G401 (cell line): Measurements from ENCODE around the gene SCNM1. TPM values are rescaled to one million over a fixed set of nuclear protein-coding genes. Genes with fewer than 3 reads are reported as not detected.
"Not testable (repeated sequence)": the region's sequence is repeated elsewhere in the genome, so short reads cannot be mapped to it uniquely, and the experiment has no call there.

ENCODE experiments used
- DNase-seq: peaks from one replicate; pipeline ENCODE4 v3.0.0-alpha.2; 2015; ENCODE audit warnings: low spot score
- in situ Hi-C: cut with HindIII; loops from 2 replicates; pipeline ENCODE4 v1.10.0; 2016; ENCODE audit warnings: low sequenced_read_pairs, mixed read lengths
- total RNA-seq: library from RNA; depleted of rRNA; stranded (reverse); fragments of >200 nt; shearing (Covaris generic); gene quantifications from 2 replicates; pipeline ENCODE4 v1.2.3, GENCODE V29; 2014

The SCNM1 gene
- total RNA-seq, 1 experiment from 2014 or later: 57.7 TPM

DNA sequence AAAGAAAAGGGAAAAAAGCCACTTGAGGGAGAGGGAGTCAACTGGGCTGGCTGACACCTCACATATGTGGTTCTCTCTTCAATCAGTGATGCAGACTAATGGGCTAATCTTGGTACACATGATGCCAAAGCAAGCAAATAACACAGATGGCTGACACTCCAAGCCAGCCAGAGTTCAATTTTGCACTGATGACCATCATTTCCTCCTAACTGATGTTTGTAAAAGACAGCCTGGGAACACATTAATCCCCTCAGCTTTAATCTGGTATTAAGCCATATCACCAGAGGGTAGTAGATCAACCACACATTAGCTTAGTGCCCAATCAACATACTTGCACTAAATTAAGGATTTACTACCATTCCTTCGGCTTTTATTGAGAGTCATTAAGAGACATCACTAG lies 21.3 kb downstream of the SCNM1 start:
- in situ Hi-C loops: no loop called here
- DNase-seq: no peak

DNA sequence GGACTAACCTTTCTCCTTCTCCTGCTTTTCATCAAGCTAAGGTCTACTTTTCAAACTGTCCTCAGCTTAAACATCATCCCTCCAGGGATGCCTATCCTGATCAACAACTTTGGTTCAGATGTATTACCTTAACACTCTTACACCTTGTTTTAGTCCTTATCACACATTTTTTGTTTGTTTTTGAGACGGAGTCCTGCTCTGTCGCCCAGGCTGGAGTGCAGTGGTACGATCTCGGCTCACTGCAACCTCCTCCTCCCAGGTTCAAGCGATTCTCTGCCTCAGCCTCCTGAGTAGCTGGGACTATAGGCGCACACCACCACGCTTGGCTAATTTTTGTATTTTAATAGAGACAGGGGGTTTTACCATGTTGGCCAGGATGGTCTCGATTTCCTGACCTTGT lies 22.7 kb downstream of the SCNM1 start:
- DNase-seq, in situ Hi-C loops: not testable (repeated sequence)

DNA sequence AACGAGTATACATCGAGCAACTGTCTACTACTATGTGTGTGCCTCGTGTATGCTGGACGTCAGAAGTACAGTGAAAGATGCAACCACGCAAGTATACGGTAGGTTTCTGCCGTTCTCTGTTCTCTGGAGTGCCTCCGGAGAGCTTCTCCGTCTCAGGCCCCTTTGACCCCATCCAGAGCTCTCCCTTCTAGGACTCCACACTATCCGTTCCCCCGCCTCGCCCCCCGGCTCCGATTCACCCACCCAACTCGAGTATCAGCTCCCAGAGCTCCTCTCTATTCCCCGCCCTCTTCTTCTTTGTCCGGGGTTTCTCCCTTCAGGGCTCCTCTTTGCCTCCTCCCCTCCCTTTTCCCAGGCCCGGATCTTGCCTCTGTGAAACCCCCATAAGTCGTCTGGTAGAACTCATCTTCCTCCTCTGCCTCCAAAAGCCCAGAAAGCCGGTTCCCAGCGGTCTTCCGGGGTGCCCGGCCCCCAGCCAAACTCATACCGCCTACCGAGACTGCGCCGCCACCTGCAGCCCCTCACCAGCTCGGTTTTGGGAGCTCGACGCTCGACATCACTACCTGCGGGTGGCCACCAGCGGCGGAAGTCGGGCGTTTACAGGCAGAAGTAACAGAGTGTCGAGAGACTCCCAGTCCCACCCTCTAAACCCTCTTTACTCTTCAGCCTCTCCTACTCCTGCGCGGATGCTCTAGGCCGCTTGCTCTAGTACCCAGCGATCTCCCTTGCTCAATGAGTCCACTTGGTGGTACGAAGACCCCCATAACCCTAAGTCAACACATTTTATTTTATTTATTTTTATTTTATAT lies 23.9 kb downstream of the SCNM1 start, which contains the start of gene VPS72:
Gene VPS72, minus strand, starts transcription at position 561 of the 809 bp plus-strand sequence. Its CDS starts 76 bp downstream, at position 485.
- in situ Hi-C loops: no loop called here
- DNase-seq: peak; percentile 94

DNA sequence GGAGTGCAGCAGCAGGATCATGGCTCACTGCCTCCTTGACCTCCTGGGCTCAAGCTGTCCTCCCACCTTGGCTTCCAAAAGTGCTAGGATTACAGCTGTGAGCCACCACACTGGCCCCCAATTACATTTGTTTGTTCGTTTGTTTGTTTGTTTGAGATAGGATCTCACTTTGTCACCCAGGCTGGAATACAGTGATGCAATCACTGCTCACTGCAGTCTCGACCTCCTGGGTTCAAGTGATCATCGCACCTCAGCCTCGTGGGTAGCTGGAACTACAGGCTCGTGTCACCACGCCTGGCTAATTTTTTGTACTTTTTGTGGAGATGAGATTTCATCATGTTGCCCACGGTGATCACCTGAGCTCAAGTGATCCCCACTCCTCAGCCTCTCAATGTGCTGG lies 26.1 kb downstream of the SCNM1 start:
- DNase-seq: no peak
- in situ Hi-C loops: no loop called here

DNA sequence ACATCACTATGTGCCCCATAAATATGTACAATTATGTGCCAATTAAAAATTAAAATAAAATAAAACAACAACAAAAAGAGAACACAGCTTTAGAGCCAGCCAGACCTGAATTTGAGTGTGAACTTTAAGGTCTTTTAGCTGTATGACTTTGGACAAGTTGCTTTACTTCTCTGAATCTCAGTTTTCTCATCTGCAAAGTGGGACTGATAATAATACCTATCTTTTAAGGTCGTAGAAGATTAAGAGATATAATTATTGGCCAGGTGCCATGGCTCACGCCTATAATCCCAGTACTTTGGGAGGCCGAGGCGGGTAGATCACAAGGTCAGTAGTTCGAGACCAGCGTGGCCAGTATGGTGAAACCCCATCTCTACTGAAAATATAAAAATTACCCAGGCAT lies 27.4 kb downstream of the SCNM1 start:
- in situ Hi-C loops: no loop called here
- no peak for DNase-seq

DNA sequence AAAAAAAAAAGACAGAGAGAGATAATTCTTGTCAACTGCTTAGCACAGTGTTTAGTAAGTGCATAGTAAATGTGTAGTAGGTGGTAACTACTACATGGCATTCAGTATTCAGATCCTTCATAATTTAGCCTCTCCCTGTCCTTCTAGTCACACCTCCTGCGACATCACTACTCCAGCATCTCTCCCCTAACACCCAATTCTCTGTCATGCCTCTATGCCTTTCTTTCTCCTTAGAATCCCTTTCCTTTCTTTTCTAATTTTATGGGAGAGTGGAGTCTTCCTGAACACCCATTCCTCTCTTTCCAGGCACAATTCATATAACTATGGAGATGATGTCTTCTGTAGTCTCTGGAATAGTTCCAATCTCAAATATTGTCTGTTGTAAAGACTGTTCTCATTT lies 27.9 kb downstream of the SCNM1 start:
- in situ Hi-C loops: no loop called here
- DNase-seq: no peak

DNA sequence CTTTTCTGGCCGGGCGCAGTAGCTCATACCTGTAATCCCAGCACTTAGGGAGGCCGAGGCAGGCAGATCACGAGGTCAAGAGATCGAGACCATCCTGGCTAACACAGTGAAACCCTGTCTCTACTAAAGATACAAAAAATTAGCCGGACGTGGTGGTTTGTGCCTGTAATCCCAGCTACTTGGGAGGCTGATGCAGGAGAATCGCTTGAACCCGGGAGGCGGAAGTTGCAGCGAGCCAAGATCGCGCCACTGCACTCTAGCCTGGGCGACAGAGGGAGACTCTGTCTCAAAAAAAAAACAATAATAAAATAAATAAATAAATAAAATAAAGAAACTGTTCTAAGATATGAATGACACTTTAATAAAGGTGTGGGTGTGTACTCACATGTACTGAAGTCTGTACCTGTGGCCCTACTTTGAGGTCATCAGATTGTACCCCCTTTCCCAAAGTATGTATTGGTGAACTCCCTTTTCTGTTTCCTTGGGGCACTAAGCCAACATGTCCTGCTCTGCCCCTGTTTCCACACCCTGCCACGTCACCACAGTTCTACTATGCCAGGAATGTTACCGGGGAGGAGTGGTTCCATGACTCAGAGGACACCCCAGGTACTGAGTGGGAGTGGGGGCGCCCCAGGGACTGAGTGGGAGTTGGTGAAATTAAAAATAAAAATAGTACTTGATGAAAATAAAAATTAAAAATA lies 29.1 kb downstream of the SCNM1 start:
- in situ Hi-C loops, DNase-seq: not testable (repeated sequence)

DNA sequence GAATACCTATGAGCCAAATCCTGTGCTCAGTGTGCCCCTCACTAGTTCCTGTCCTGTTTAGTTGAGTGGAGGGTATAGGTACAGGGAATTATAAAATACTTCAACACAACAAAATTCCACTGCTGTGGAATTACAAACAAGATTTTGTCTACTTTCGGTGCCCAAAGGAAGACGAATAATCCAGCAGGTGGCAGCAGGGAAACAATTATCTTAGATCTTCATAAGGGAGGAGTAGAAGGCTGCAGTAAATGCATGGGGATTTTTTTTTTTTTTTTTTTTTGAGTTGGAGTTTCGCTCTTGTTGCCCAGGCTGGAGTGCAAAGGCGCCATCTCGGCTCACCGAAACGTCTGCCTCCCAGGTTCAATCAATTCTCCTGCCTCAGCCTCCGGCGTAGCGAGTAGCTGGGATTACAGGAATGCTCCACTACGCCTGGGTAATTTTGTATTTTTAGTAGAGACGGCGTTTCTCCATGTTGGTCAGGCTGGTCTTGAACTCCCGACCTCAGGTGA lies 30.4 kb downstream of the SCNM1 start:
- DNase-seq: peak; percentile 91
- in situ Hi-C loops: no loop called here

DNA sequence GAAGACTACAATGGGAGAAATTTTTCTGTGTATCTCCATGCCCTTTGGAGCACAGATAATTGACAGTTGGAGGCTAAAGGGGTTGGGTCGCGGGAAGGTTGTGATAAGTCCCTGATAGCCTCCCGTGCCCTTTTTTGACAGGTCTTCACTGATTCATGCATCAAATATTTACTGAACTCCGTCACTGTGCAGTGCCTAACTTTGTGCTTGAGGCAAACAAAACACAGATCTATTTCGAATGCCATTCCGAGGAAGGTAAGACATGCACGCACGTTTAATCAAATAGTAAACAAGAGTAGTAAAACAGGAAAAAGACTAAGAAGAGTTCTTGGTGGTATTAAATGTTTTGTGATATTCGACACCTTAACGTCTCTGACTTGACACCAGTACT lies 31.9 kb downstream of the SCNM1 start:
- in situ Hi-C loops: no loop called here
- no peak for DNase-seq

DNA sequence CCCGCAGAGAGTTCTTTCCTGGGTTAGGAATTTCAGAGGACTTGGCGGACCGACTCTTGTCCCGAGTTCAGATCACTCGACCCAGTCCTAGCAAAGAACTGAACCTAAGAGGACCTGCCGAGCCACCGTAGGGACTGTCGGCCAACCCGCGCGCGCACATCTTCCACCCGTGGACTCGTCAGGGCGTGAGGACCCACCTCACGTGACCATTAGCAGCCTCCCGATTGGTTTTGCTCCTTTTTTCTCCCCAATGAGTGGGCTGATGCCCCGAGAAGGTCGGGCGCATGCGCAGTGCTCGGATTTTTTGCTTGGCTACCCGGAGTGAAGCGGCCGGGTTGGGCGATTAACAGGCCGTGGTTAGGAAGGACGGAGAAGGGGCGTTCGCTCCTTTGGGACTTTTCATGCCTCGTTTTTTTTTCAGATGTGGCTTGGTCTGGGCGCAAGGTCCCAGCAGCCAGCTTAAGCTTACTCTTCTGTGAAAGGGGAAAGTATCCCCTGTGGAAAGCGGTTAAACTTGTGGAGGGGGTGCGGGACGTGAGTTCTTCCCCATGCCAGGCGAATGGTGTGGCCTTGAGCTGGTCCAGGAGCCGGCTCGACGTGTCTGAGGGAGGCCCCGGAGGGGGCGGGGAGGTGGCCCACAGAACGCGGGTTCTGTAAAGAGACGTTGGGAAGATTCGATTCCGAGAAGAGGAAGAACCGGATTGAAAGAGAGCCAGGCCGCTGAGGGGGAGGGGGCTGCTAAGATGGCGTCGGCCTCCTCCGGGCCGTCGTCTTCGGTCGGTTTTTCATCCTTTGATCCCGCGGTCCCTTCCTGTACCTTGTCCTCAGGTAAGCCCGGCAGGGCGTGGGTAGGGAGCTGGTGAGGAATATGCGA lies 32.5 kb downstream of the SCNM1 start, which contains the start of gene PIP5K1A:
Gene PIP5K1A, plus strand, starts transcription at position 299 of the 874 bp plus-strand sequence. Its CDS starts 445 bp downstream, at position 744.
- in situ Hi-C loops: no loop called here
- DNase-seq: peak; percentile 98

DNA sequence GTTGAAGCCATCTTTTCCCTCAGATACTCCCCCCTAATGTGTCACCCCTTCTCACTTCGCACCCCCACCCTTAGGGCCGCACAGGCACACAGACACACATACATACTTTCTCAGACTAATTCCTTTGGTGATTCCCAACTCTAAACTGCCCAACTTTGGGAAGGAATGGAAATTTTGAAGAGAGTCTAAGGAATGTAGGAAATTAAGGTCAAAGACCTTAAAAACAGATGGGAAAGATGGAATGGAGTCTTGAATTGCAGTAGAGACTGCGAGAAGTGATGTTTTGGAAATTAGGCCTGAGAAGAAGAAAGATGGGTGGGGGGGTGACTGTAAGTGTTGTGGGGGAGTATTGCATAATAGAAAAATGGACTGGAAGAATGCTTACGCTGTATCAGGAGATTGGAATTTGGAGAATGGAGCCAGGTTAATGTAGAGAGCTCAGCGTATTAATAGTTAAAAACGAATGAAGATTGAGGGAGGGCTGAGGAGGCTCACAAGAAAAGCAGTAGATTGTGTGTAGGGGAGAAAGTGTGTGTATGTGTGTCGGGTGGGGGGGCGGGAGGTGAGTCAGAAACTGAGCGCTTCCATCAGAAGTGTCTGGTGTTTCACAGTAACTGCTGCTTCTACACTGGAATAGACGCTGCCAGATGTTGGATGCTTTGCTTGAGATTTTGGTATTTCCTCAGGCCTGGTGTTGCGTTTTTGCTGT lies 34.1 kb downstream of the SCNM1 start:
- no peak for DNase-seq
- in situ Hi-C loops: no loop called here

DNA sequence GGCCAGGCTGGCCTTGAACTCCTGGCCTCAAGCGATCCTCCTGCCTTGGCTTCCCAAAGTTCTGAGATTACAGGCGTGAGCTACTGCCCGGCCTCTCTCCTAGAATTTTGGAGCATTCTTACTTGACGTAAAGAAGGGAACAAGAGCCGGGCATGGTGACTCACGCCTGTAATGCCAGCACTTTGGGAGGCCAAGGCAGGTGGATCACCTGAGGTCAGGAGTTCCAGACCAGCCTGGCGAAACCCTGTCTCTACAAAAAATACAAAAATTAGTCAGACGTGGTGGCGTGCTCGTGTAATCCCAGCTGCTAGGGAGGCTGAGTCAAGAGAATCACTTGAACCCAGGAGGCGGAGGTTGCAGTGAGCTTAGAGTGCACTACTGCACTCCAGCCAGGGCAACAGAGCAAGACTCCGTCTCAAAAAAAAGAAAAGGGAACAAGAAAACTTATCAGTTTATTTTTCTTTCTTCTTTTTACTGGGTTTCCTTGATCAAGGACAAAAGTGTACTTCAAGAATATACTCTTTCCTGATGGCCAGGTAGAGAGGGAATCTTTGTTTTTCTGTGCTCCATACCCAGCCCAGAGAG lies 39.5 kb downstream of the SCNM1 start:
- in situ Hi-C loops: not testable (repeated sequence)

DNA sequence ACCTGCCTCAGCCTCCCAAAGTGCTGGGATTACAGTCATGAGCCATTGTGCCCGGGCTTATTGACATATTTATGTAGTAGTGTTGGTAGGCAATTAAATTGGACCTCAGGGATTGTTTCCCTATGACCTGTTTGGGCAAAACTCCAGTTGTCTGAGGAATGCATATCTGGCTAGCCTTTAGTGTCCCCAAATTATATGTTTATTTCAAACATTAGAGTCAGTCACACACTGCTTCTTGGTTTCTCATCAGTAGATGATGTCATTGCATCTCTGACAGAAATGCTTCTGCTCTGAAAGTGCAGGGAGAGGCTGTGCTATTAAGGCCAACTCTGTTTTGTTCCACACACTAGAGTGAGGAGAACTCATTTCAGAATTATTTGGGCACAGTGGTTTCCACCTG lies 44.9 kb downstream of the SCNM1 start:
- in situ Hi-C loops: no loop called here

More for the DNA sequence above, 39.5 kb downstream of the SCNM1 start:
- DNase-seq: not testable (repeated sequence)

DNA sequence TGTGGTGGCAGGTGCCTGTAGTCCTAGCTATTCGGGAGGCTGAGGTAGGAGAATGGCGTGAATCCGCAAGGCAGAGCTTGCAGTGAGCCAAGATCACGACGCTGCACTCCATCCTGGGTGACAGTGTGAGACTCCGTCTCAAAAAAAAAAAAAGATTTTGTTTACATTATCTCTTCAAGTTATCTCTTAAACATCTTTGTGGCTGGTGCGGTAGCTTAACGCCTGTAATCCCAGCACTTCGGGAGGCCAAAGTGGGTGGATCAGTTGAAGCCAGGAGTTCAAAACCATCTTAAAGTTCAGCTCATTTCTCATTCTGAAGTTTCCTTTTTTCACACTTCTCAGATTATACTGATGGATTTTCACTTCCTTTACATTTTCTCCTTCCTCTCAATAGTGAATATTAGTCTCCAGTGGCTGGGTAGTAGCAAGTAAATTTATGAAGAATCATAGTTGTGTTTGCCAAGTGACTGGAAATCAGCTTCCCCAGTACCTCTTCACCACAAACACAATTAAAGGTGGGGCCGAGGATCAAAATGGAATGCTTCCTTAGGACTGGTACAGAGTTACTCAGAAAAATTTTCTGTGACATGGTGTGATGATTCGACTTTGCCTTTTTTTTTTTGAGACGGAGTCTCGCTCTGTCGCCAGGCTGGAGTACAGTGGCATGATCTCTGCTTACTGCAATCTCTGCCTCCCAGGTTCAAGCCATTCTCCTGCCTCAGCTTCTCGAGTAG lies 46.2 kb downstream of the SCNM1 start:
- in situ Hi-C loops: no loop called here
- DNase-seq: no peak

More for the DNA sequence above, 44.9 kb downstream of the SCNM1 start:
- no peak for DNase-seq

DNA sequence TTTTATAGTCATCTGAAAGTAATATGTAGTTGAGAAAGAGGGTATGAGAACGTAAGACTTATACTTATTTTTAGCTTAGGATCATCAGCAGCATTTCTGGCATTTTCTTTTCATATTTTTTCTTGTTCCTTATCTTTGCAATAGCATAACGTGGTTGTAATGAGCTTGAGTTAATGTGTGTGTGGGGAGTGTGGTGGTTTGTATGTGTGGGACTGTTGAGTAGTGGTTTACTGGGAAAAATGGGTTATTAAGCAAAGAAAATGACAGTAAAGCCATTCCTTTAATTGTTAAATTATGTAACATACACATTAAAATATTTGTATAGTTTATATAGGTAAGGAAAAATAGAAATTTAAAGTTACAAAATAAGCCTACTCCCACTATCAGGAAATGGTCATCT lies 47.6 kb downstream of the SCNM1 start:
- in situ Hi-C loops: no loop called here
- DNase-seq: no peak
